GM18511 (cell line): ENCODE measurements around the gene C17orf100.

Experiments
- ATAC-seq: cut with Tn5 transposase; IDR thresholded peaks from one replicate; pipeline ENCODE4 v1.9.1; 2021; ENCODE audit warnings: mild to moderate bottlenecking, moderate library complexity; ENCODE audit not compliant: unreplicated experiment

C17orf100 gene

DNA sequence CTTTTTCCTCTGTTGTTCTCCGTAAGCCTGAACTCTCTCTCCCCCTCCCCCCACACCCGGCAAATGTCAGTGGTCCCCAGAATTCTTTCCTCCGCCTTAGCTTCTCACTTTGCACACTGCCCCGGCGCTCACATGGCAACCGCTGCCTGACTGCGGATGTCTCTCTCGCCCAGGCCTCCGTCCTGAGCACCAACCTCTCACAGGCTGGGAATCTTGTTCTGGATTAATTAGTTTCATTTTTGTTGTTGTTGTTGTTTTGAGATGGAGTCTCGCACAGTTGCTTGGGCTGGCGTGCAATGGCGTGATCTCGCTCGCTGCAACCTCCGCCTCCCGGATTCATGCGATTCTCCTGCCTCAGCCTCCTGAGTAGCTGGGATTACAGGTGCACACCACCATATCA is 16.7 kb downstream of the C17orf100 start:
- no peak for ATAC-seq

DNA sequence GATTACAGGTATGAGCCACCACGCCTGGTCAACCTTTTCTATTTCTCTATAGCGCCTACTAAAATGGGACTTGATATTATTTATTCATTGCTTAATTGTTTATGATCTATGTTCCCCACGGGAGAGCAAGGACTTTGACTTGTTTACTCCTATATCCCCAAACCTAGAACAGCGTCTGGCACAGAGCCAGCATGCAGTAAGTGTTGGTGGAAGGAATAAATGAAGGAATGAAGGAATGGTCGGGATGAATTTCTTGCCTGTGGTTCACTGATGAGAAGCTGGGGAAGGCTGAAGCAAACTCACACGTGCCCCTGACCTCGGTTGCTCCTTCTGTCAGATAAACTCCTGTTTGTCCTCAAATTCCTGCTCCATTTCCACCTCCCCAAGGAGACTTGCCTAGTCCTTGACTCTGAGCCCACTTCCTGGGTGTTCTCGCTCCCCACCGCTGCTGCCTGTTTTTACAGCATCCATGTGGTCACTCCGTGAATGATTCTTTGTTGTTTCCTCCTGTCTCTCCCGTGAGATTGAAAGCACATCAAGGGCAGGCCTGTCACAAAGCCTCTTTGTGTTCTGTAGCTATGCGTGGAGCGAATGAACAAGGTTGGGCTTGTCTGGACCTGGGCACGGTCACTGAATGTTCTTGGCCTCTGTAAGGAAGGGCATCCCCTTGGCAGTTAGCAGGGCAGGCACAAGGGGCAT is 17.3 kb downstream of the C17orf100 start:
- no peak for ATAC-seq

DNA sequence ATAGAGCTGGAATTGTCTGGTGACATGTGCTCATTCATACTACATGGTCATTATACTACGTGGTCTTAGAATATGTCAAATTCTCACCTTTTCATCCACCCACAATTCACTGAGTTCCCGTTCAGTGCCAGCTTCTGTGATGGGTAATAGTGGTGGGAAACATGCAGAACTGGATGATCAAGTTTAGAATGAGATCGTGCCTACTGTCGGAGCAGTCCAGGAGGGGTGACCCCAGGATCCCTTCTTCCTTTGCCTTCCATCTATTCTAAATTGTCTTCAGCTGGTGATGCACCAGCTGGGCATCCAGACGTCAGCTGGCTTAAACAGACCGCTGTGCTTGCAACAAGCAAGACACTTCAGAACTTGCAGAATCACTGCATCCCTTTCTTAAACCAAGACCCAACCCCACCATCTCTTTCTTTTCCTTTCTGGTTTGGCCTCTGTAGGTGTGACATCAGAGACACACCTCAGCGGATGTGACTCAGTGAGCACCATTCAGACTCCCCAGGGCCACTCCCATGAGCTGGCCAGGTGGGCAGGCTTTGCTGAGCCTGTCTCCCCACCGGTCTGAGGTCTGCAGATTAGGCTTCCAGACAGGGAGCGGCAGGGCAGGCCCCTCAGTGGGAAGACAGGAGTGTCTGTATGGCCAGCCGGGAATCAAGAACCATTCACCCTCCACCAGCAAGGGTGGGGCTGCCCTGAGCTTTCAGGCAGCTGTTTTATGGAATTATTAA is 18.1 kb downstream of the C17orf100 start:
- ATAC-seq, result no peak

DNA sequence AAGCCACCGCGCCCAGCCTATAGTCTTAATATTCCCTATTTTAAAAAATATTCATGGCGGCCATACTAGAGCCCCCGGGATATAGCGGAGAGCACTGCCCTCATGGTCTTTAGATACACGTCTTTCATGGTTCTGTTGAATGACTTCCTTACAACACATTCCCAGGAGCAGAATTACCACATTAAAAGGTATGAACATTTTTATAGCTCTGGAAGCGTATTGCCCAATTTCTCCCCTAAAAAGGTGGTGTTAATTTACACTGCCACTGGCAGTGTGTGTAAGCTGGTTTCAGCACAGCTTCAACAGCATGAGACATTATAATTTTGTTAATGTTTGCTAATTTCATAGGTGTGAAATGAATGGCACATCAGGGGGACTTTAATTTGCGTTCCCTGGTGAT is 19.0 kb downstream of the C17orf100 start:
- ATAC-seq, result no peak

GRCh38 chr17:6670999-6671398 is 19.4 kb downstream of the C17orf100 start:
- ATAC-seq, result no peak

- no peak for ATAC-seq
Observed at GRCh38 chr17:6671431-6671830, 19.9 kb downstream of the C17orf100 start.

DNA sequence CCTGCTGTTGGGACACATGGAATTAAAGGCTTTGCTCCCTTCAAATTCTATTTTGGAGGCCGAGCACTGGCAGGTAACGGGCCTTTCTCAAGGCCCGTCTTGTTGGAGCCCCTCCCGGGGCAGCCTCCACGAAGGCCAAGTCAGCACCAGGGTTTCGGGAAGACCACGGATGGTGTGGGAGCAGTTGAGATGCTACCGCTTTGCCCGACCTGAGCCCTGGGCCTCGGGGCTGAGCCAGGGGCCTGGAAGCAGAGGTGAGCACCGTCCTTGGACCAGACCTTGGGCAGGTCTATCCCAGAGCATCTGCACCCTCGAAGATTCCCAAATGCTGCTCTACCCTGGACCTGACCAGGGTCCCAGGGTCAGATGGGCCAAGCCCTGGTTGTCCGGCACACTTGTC is 23.0 kb downstream of the C17orf100 start:
- no peak for ATAC-seq

DNA sequence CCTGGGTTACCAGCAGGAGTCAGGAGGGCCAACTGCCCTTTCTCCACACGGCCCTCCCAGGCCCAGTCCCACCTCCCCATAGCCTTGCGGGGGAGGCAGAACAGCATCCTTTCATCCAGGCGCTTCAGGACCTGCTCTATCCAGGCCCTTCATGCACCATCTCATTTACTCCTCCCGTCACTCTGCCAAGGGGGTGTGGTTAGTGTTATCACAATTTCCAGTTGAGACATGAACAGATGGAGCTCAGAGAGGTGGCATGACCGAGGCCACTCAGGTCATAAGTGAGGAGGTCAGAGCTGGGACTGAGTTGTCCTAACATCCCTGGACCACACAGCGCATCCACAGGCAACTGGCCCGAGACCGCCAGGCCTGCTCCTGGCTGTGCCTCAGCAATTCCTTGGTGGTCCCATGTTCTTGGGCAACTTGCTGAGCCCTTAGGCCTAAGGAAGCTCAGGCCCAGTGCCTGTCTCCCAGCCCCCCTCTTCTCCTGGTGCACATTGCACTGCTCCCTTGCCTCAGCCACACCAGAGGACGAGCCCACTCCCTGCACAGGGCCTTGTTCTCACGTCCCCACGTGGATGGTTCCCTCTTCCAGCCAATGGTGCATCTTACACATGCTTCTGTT is 23.8 kb downstream of the C17orf100 start:
- ATAC-seq, result no peak

DNA sequence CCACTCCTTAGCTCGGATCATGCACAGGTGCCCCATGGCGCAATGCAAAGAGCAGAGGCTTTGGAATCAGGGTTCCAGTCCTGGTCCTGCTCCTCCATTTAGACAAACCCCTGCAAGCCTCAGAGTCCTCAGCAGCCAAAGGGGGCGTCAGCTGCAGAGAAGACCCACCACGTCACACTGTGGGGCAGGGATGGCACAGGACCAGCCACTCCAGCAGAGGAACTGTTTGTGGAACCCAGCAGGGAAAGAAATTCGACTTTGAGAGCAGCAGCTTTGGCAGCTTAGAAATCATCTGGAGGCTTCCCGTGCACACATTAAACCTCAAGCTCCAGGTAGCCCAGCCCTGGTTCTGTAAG is 25.2 kb downstream of the C17orf100 start:
- ATAC-seq, result no peak

- ATAC-seq, result no peak
Observed at GRCh38 chr17:6677158-6677831, 25.7 kb downstream of the C17orf100 start.

GRCh38 chr17:6677946-6678345 is 26.4 kb downstream of the C17orf100 start:
- no peak for ATAC-seq

GRCh38 chr17:6679241-6679640 is 27.7 kb downstream of the C17orf100 start:
- ATAC-seq, result no peak

DNA sequence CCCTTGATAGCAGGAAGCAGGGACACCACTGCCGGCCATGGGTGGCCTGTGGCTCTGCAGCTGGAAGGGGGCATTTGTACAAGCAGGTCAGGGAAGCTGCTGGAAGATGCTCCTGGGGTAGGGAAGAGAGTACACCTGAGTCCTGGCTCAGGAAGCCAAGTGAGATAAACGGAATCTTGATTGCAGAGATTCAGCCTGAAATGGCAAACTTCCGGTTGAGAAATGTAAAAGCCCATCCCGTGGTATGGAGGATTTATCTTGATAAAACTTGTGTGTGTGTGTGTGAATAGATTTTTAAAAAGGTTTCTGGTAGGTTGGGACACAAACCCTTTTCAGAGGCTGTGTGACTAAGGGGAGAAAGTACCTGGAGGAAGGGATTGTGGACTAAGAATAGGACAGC is 29.6 kb downstream of the C17orf100 start:
- ATAC-seq, result no peak

- no peak for ATAC-seq
Observed at GRCh38 chr17:6681671-6682070, 30.1 kb downstream of the C17orf100 start.

DNA sequence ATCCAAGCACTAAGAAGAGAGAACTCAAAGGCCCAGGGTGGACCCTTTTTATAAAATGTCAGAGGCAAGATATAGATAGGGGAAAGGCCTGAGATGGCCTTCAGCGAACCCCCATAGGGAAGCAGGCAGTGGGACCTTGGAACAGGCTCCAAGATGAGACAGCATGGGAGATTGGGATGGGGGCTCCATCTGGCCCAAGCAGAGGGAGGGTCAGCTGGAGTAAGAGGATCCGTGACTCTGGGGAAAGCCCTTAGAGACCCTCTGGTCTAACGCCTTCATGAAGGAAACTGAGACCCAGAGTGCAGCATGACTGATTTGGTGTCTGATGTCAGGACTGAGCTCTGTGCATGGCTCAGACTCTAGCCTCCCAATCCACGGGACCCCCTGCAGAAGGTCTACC is 30.8 kb downstream of the C17orf100 start:
- ATAC-seq, result no peak

DNA sequence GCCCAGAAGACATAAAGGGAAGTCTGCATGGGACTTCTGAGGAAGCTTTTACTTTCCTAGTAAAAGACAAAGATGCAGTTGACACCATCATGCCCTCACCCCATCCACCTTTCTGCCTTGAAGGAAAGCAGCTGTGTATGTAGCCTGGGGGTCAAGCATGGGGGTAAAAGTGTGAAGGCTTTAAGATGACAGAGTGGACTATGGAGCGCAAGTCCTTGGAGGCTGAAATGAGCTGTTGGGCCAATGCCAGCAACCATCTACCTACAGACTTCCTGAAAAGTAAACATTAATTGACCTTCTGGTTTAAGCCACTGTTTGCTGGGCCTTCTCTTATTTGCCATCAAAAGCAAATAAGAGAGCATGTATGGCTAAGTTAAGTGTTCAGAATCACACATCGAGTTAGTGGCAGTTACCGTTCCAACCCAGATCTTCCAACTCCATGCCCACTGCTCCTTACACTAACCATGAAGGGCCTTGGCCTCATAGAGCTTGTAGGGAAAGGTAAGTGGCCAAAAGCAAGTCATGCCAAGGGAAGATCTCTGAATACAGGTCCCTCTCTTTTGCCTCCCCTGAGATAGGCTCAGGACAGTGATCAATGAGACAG is 31.6 kb downstream of the C17orf100 start:
- no peak for ATAC-seq

- ATAC-seq, result no peak
Observed at GRCh38 chr17:6683730-6684459, 32.3 kb downstream of the C17orf100 start.

DNA sequence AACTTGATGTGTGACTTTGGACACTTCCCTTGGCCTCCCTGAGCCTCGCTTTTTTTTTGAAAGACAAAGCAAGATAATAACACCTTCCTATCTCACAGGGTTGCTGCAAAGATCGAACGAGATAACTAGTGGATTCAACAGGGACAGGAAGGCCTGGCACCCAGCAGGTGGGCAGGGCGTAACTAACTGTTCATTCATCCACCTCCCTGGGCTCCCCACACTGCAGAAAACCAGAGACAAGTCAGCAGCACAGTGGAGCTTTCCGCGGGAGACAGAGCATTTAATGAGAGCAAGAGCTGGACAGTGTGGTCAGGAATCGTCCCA is 32.9 kb downstream of the C17orf100 start:
- ATAC-seq, result no peak

- ATAC-seq, result no peak
Observed at GRCh38 chr17:6684881-6685767, 33.6 kb downstream of the C17orf100 start.

- ATAC-seq, result no peak
Observed at GRCh38 chr17:6686026-6686425, 34.5 kb downstream of the C17orf100 start.
